ENCODE data around the gene NFE2L2. TPM values are rescaled to one million over a fixed set of nuclear protein-coding genes. Genes with fewer than 3 reads are reported as not detected.

Gene NFE2L2
- total and polyA plus RNA-seq, 8 donors = 76.0 to 104 (median 88.7) TPM

DNA sequence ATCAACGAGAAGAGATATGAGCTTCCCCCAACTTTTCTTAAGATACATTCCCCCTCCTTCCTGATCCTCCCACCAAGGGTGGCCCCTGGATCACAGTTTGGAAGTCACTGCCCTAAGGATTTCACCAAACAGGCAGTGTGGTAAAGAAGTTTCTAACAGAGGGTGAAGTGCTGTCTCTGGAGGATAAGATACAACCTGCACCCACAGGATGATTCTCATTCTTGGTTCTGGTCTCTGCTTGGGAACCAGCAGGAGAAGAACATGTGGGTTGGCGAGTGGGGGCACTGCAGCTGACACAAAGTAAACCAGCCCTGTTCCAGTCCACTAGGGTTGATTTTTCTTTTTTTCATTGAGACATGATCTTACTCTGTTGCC is 9.3 kb downstream of the NFE2L2 start:
- Histone ChIP-seq H3K4me1 (peaks cover 39 to 99% of the 10 kb centered on the region in 2 donors), H3K27ac (peak overlapping the region in 1 of 2 donors; percentile 4), H3K27me3 (no peaks in the 10 kb centered on the region), H3K36me3 (no peaks in the 10 kb centered on the region), H3K9me3 (no peaks in the 10 kb centered on the region), H3K4me3 (no peak overlapping the region)
- intact Hi-C loops (cut with DNase I) = no loop called here
- no peak for DNase-seq
- ATAC-seq = no peak
- TF ChIP-seq, protein P1, sequence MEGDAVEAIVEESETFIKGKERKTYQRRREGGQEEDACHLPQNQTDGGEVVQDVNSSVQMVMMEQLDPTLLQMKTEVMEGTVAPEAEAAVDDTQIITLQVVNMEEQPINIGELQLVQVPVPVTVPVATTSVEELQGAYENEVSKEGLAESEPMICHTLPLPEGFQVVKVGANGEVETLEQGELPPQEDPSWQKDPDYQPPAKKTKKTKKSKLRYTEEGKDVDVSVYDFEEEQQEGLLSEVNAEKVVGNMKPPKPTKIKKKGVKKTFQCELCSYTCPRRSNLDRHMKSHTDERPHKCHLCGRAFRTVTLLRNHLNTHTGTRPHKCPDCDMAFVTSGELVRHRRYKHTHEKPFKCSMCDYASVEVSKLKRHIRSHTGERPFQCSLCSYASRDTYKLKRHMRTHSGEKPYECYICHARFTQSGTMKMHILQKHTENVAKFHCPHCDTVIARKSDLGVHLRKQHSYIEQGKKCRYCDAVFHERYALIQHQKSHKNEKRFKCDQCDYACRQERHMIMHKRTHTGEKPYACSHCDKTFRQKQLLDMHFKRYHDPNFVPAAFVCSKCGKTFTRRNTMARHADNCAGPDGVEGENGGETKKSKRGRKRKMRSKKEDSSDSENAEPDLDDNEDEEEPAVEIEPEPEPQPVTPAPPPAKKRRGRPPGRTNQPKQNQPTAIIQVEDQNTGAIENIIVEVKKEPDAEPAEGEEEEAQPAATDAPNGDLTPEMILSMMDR (IDR thresholded peaks at IDR 0.05) = no peak

- ATAC-seq = peak; percentile 6
- Histone ChIP-seq H3K27me3 (no peaks in the 10 kb centered on the region), H3K9me3 (no peaks in the 10 kb centered on the region), H3K4me1 (peaks cover 39 to 99% of the 10 kb centered on the region in 2 donors), H3K4me3 (no peak overlapping the region), H3K27ac (peak overlapping the region in 1 of 2 donors; percentile 4), H3K36me3 (no peaks in the 10 kb centered on the region)
- intact Hi-C loops (cut with DNase I) = no loop called here
- TF ChIP-seq, protein P1 (IDR thresholded peaks at IDR 0.05) = peak in 1 of 2 donors; percentile 17
- peak in 1 of 4 donors; percentile 72 for DNase-seq
Observed at GRCh38 chr2:177254433-177255226, 9.9 kb downstream of the NFE2L2 start.

- DNase-seq (no peak), ATAC-seq (no peak)
- no peaks in the 10 kb centered on the region for H3K9me3 ChIP-seq
- no peaks in the 10 kb centered on the region for H3K27me3 ChIP-seq
- H3K36me3 ChIP-seq = no peaks in the 10 kb centered on the region
- intact Hi-C loops (cut with DNase I) = no loop called here
- TF ChIP-seq, protein P1 (IDR thresholded peaks at IDR 0.05) = no peak
- peak overlapping the region in 1 of 2 donors; percentile 85 for H3K27ac ChIP-seq
- H3K4me3 ChIP-seq = no peak overlapping the region
- peaks cover 39 to 95% of the 10 kb centered on the region in 2 donors for H3K4me1 ChIP-seq
Observed at GRCh38 chr2:177253704-177254103, 10.8 kb downstream of the NFE2L2 start.

- Histone ChIP-seq H3K4me3 (no peak overlapping the region), H3K4me1 (peaks cover 39 to 96% of the 10 kb centered on the region in 2 donors), H3K27ac (peak overlapping the region; percentile 74 to 85), H3K36me3 (no peaks in the 10 kb centered on the region), H3K27me3 (no peaks in the 10 kb centered on the region), H3K9me3 (no peaks in the 10 kb centered on the region)
- intact Hi-C loops (cut with DNase I) = no loop called here
- no peak for ATAC-seq
- DNase-seq = no peak
- TF ChIP-seq, protein P1 (IDR thresholded peaks at IDR 0.05) = no peak
Observed at GRCh38 chr2:177252808-177253531, 11.6 kb downstream of the NFE2L2 start.

DNA sequence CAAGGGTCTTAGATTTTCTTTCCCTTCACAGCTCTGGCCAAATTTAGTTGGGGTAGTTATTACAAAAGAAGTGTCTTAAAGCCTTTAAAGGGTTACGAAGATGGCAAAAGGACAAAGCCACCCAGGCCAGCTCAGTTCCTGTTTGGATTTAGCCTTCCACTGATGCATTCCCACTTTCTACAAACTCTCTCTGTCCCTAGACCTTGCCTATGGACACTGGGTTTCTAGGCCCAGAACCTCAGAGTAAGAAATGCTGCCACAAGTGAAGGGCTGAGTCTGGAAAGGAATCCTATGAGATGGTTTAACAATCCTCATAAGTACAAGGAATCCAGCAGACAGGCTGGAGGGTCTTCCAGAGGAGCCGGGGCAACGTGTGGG is 13.4 kb downstream of the NFE2L2 start:
- TF ChIP-seq, protein P1 (IDR thresholded peaks at IDR 0.05) = no peak
- Histone ChIP-seq H3K4me1 (peaks cover 36 to 96% of the 10 kb centered on the region in 2 donors), H3K36me3 (no peaks in the 10 kb centered on the region), H3K27ac (peak overlapping the region; percentile 74 to 85), H3K9me3 (no peaks in the 10 kb centered on the region), H3K4me3 (no peak overlapping the region), H3K27me3 (no peaks in the 10 kb centered on the region)
- intact Hi-C loops (cut with DNase I) = no loop called here
- ATAC-seq (no peak), DNase-seq (no peak)
